Effector memory CD4-positive, alpha-beta T cell (primary cell): ENCODE measurements around the gene ZCCHC24.

Source experiments
- DNase-seq, 3 donors: peaks; one replicate each; pipeline ENCODE4 v3.0.0-alpha.2; 2020
- H3K27ac ChIP-seq: 2 replicates; pipeline ENCODE4 v1.7.0; 2013; ENCODE audit warnings: mild to moderate bottlenecking, low read length, moderate library complexity; ENCODE audit not compliant: insufficient read depth, poor library complexity, severe bottlenecking
- H3K27me3 ChIP-seq: replicated peaks from 2 replicates; pipeline ENCODE4 v1.7.0; 2013; ENCODE audit warnings: mild to moderate bottlenecking, low read length; ENCODE audit not compliant: insufficient read depth, control insufficient read depth, poor library complexity, severe bottlenecking
- H3K36me3 ChIP-seq: 2 replicates; pipeline ENCODE4 v1.7.0; 2013; ENCODE audit warnings: mild to moderate bottlenecking, low read length, moderate library complexity; ENCODE audit not compliant: control insufficient read depth, insufficient read depth
- H3K4me1 ChIP-seq: 2 replicates; pipeline ENCODE4 v1.7.0; 2013; ENCODE audit warnings: low read length, mild to moderate bottlenecking; ENCODE audit not compliant: control insufficient read depth, insufficient read depth, poor library complexity, severe bottlenecking
- H3K4me3 ChIP-seq: 2 replicates; pipeline ENCODE4 v1.7.0; 2013; ENCODE audit warnings: low read length, low read depth, mild to moderate bottlenecking; ENCODE audit not compliant: insufficient read depth, poor library complexity, severe bottlenecking
- H3K9me3 ChIP-seq: 2 replicates; pipeline ENCODE4 v1.7.0; 2013; ENCODE audit warnings: mild to moderate bottlenecking, low read length, moderate library complexity; ENCODE audit not compliant: control insufficient read depth

The ZCCHC24 gene

DNA sequence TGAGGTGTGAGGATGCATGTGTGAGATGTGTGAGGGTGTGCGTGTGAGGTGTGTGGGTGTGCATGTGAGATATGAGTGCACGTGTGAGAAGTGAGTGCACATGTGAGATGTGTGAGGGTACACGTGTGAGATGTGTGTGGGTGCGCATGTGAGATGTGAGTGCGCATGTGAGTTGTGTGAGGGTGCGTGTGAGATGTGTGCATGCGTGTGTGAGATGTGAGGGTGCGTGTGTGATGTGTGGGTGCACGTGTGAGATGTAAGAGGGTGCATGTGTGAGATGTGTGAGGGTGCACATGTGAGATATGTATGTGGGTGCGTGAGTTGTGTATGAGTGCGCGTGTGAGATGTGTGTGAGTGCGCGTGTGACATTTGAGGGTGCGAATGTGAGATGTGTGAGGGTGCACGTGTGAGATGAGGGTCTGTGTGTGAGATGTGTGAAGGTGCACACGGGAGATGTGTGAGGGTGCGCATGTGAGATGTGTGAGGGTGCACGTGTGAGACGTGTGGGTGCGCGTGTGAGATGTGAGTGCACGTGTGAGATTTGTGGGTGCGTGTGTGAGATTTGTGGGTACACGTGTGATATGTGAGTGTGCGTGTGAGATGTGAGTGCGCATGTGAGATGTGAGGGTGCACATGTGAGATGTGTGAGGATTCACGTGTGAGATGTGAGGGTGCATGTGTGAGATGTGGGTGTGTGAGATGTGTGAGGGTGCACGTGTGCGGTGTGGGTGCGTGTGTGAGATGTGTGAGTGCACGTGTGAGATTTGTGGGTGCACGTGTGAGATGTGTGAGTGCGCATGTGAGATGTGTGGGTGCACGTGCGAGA, 67.7 kb downstream of the ZCCHC24 start:
- Histone ChIP-seq H3K9me3 (no peaks in the 10 kb centered on the region), H3K36me3 (no peaks in the 10 kb centered on the region), H3K4me3 (no peak overlapping the region), H3K27me3 (no peaks in the 10 kb centered on the region), H3K27ac (no peak overlapping the region), H3K4me1 (no peaks in the 10 kb centered on the region)
- no peak for DNase-seq

DNA sequence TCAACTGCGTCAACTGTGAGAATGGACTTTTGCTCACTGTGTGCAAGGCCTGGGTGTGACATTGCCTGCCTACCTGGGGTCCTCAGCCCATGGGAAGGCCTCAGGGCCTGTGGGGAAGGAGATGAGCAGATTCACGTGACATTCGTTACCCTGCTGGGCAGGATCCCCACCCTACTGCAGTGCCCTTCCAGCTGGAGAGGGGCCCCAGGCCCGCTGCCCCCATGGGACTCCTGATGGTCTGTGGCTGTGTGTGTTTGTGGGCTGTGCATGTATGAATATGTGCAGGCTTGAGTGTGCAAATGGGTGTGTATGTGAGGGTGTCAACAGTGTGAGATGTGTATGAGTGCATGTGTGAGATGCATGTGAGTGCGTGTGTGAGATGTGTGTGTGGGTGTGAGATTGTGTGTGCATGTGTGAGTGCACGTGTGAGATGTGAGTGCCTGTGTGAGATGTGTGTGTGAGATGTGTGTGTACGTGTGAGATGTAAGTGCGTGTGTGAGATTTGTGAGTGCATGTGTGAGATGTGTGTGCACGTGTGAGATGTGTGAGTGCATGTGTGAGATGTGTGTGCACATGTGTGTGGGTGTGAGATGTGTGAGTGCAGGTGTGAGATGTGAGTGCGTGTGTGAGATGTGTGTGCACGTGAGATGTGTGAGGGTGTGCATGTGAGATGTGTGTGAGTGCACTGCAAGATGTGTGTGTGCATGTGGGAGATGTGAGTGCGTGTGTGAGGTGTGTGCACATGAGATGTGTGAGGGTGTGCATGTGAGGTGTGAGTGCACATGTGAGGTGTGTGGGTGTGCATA, 68.5 kb downstream of the ZCCHC24 start:
- Histone ChIP-seq H3K4me3 (no peak overlapping the region), H3K27ac (no peak overlapping the region), H3K9me3 (no peaks in the 10 kb centered on the region), H3K27me3 (no peaks in the 10 kb centered on the region), H3K36me3 (no peaks in the 10 kb centered on the region), H3K4me1 (no peaks in the 10 kb centered on the region)
- no peak for DNase-seq

DNA sequence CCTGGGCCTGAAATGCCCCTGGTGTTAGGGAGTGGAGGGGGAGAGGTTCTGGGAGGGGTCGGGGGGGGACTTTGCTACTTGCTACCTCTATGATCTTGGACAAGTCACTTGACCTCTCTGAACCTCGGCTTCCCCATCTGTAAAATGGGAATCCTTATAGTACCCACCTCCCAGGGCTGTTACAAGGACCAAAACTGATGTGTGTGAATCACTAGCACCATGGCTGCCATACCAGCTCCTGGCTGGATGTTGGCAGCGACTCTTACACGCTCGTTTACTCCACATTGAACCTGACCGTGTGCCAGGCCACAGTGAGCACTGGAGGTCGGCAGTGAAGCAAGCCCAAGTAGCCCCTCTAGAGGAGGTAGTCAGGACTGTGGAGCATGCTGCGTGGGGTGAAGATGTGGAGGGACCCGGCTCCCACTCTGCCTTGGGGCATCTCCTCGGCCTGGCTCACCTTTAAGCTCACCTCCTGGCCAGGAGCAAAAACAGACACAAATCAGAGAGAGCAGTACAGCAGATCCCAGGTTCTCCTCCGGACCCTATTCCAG, 69.3 kb downstream of the ZCCHC24 start:
- no peak for DNase-seq
- Histone ChIP-seq H3K4me1 (no peaks in the 10 kb centered on the region), H3K36me3 (no peaks in the 10 kb centered on the region), H3K4me3 (no peak overlapping the region), H3K9me3 (no peaks in the 10 kb centered on the region), H3K27ac (no peak overlapping the region), H3K27me3 (no peaks in the 10 kb centered on the region)

DNA sequence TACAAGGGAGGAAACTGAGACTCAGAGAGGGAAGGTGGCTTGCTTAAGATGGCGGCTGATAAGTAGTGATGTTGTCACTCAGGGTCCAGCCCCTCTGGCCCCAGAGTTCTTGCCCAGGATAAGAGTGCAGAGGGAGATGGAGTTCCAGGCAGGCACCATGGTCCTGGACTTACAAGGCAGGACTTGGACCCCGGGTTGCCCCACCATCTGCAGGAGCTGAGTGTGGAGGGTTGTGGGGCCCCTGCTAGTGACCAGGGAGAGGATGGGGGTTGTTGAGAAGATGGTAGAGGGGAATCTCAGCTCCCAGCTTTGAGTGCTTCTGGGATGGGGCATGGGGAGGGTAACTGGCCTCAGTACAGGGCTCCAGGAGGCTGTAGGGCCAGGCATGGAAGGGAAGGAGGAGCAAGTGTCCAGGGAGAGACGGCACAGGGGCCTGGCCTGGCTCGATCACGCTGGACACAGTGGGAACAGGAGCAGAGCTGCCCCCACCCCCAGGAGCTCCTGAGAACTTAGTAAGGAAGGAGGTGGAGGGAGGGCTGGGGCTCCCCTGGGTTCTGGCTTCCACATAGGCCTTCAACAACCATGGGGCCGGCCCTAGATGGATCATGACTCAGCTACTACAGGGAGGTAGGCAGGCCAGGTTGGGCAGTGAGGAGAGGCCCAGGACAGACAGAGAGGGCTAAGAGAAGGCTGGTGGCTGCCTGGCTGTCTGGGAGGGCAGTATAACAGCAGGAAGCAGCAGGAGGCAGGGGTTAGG, 69.9 kb downstream of the ZCCHC24 start:
- DNase-seq = no peak
- Histone ChIP-seq H3K36me3 (no peaks in the 10 kb centered on the region), H3K4me1 (no peaks in the 10 kb centered on the region), H3K4me3 (no peak overlapping the region), H3K9me3 (no peaks in the 10 kb centered on the region), H3K27ac (no peak overlapping the region), H3K27me3 (no peaks in the 10 kb centered on the region)

DNA sequence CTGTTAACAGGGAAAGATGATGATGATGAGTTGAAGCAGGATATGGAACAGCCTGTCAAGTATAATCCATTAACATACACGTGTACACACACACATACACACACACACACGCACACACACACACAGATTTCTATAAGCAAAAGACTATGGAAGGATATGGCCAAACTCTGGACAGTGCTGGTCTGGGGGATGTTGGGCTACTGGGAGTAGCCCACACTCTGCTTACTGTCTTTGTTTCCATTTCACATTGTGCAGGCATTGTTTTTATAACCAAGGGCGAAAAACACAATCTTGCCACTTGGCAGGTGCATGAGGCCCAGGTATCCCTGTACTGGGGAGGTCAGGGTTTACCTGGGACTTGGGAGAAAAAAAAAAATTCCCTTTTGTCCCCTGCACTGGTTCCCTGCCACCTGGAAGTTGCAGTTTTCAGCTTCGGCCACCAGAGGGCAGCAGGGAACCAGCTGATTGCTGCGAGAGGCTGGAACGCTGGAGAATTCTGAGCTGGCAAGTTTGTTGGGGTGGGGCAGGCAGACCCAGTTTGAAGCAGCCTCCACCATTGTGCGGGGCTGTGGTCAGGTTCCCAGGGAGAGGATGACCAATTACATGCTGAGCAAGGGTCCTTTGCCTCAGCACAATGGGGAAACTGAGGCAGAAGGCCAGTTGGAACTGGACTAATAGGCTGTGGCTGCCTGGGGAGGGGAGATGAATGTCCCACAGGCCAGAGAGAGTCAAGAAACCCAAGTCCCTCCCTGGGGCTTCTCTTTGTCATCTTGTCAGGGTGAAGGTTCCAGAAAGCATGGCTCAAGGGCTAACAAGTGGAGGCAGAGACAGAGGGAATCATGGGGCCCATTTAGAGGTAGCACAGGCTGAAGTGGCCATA, 70.9 kb downstream of the ZCCHC24 start:
- no peak overlapping the region for H3K4me3 ChIP-seq
- H3K9me3 ChIP-seq = no peaks in the 10 kb centered on the region
- H3K36me3 ChIP-seq = no peaks in the 10 kb centered on the region
- no peak overlapping the region for H3K27ac ChIP-seq
- no peaks in the 10 kb centered on the region for H3K27me3 ChIP-seq
- peak; percentile 33 to 64 (median 52) for DNase-seq
- H3K4me1 ChIP-seq = no peaks in the 10 kb centered on the region

DNA sequence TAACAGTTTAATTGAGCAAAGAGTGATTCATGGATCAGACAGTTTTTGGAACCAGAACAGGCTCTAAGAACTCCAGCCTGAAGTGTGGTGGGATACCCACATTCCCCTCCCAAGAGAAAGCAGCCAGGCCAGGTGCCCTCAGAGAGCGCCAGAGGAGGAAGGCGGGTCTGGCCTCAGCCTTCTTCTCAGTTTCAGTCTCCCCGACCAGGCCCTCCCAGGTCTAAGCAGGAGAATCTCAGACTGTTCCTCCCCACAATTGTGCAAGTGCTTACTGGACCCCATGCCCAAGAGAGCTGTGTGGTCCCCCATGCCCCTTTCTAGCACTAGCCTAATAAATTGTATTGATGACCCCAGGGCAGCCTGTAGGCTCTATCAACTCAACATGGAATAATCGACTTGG, 72.6 kb downstream of the ZCCHC24 start:
- no peak overlapping the region for H3K4me3 ChIP-seq
- H3K27me3 ChIP-seq = no peaks in the 10 kb centered on the region
- no peaks in the 10 kb centered on the region for H3K36me3 ChIP-seq
- no peaks in the 10 kb centered on the region for H3K9me3 ChIP-seq
- H3K4me1 ChIP-seq = no peaks in the 10 kb centered on the region
- no peak for DNase-seq
- no peak overlapping the region for H3K27ac ChIP-seq

DNA sequence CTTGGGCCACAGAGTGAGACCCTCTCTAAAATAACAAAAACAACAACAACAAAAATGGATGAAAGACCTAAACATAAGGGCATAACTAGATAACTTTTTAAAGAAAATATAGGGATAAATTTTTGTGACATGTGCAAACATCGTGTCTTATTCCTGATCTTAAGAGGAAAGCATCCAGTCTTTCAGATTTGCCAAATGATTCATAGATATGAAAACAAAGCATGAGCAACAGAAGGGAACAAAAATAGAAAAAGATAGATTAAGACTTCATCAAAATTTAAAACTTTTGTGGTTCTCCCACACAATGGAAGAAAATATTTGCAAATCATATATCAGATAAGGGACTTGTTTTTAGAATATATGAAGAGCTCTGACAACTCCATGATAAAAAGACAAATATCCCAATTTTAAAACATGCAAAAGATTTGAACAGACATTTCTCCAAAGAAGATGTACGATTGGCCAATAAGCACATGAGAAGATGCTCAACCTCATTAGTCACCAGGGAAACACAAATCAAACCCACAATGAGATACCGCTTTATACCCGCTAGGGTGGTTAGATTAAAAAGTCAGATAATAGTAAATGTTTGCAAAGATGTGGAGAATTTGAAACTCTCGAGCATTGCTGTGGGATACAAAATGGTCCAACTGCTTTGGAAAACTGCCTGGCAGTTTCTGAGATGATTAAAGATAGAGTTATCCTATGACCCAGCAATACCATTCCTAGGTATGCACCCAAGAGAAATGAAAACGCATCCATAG, 77.8 kb downstream of the ZCCHC24 start:
- Histone ChIP-seq H3K4me3 (no peak overlapping the region), H3K27me3 (no peaks in the 10 kb centered on the region), H3K36me3 (no peaks in the 10 kb centered on the region), H3K4me1 (no peaks in the 10 kb centered on the region), H3K27ac (no peak overlapping the region), H3K9me3 (no peaks in the 10 kb centered on the region)
- DNase-seq = no peak

DNA sequence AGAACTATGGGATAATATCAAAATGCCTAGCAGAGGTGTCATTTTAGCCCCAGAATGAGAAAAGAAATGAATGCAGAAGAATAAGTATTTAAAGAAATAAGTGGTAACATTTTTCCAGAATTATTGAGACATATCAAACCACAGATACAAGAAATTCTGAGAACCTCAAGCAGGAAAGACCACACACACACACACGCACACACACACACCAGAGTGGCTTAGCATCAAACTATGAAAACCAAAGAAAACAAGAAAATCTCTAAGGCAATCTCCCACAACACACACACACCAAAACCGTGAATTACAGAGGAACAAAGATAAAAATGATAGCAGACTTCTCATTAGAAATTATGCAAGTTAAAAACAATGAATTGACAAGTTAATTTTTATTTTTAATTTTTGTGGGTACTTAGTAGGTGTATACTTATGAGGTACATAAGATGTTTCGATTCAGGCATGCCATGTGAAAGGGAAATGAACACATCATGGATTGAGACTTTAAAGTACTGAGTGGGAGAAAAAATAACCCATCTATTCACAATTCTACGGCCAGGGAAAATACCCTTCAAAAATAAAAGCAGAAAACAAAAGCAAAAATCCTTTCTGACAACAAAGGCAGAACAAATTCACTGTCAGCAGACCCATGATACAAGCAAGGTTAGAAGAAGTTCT, 83.6 kb downstream of the ZCCHC24 start:
- Histone ChIP-seq H3K4me3 (no peak overlapping the region), H3K36me3 (peaks cover 5% of the 10 kb centered on the region), H3K27ac (no peak overlapping the region), H3K27me3 (no peaks in the 10 kb centered on the region), H3K4me1 (peaks cover 3% of the 10 kb centered on the region), H3K9me3 (no peaks in the 10 kb centered on the region)
- DNase-seq = no peak
